Midbrain (tissue), 1 donor: Measurements from ENCODE around the gene TBC1D4.
"Not testable (repeated sequence)": the region's sequence is repeated elsewhere in the genome, so short reads cannot be mapped to it uniquely, and the experiment has no call there.

Experiments used
- DNase-seq: peaks from one replicate; lab custom pipeline; 2025; lab: John Stamatoyannopoulos, UW

TBC1D4 gene

DNA sequence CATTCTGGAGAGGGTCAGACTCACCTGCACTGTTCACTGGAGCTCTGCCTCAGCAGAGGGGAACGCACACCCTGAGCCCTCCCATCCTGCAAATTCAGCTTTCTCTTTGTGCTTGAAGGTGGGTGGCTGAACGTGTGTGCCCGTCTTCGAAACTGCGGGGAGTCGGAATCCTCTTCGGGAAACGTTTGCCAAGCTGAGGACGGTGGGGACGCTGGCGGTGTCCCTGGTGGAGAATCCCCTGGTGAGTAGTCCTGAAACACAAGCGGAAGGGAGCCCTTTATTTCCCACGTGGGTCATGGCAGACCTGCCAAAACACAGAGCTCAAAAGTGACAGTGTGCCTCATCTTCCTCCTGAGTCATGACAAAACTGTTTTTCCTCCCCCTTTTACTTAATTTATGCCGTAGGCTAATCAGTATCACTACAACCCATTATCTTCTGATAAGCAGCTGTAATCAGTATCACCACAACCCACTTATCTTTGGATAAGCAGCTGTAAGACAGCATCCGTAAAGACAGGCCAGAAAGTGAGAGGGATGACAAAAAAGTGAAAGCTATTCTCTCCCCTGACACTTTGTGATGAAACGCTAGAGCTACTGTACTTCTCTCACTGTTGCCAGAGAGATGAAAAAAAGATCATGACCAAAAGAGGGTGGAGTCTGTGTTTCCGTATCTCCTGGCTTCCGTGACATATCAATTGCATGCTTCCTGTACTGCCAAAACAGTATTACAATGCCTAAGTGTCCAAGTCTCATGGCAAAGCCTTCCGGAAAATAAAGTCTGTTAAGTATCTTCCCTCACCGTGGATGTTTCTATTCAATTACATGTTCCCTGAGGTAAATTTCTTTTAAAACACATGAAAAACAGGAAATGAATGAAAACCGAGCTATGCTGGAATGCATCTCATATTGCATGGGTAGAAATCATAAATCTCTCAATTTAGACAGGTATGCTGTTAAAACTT, 155.5 kb downstream of the TBC1D4 start:
- DNase-seq: no peak

GRCh38 chr13:75325711-75326110, 156.3 kb downstream of the TBC1D4 start:
- no peak for DNase-seq

DNA sequence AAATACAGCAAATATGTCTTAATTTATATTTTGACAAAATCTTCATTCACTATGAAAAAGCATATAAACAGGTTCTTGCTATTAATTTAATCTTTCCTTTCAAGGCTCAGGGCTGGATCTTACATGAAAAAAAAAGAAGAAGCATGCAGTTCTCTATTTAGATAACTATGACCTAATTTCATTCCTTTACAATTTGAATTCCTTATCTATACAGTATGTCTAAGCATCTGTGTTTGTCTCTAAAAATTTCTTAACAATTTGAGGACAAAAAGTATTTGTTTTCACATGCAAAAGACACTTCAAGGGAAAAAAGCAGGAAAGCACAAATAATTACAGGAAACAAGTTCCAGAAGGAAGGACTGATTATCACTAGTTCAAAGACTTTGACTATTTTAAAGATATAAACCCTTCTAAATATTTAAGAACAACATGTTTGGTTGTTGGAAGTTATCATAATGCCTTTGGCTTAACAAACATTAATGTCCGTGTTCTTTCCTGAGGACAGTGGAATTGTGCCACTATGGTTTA, 157.5 kb downstream of the TBC1D4 start:
- DNase-seq: no peak

- no peak for DNase-seq
These were observed 160.9 kb downstream of the TBC1D4 start for GRCh38 chr13:75321084-75321483.

GRCh38 chr13:75319254-75319653, 162.7 kb downstream of the TBC1D4 start:
- peak; percentile 28 for DNase-seq

DNA sequence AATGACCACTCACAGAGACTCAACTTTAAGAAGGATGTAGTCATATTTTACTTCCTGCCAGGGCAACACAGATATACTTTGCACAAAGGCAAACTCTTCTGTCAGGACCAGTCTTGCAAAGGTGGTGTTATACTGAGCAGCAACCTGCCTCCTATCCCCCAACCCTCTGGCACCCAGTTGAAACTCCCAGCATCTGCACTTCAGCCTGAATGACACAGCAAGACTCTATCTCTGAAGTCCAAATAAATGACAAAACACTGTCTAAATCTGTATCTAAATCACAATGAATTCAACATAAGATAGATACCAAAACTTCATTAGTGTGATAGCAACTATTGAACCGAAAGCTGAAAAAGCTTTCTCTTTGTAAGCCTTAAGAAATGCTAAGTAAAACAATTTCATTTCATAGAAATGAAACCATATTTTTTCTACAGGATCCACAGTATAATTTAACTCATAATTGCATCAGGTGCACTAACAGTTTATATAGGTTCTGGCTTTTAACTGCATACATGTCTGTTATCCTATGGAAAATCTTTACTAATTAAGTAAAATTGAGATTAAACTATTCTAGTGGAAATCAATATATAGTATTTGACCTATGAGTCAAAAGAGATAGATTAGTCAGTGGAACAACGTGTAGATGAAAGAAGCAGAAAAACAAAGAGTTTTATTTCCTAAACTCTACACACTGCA, 163.7 kb downstream of the TBC1D4 start:
- no peak for DNase-seq

DNA sequence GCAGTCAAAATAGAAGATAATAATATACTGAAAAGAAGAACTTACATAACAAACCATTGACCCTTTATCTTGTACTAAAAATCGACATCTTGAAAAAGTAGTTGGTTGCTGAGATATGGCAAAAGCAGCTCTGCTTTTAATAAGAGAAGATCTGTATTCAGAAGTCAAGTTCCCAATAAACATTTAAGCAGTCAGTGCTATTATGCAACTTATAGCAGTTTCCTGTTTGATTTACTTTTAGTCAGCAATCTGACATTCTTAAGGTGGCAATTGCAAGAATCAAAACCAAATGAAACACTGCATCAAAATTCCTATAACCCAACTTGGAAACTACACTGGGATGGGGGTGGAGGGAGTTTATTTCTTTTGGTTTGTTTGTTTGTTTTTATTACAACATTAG, 165.5 kb downstream of the TBC1D4 start:
- no peak for DNase-seq

GRCh38 chr13:75312884-75313520, 169.0 kb downstream of the TBC1D4 start:
- no peak for DNase-seq

GRCh38 chr13:75309981-75310580, 171.9 kb downstream of the TBC1D4 start:
- no peak for DNase-seq

DNA sequence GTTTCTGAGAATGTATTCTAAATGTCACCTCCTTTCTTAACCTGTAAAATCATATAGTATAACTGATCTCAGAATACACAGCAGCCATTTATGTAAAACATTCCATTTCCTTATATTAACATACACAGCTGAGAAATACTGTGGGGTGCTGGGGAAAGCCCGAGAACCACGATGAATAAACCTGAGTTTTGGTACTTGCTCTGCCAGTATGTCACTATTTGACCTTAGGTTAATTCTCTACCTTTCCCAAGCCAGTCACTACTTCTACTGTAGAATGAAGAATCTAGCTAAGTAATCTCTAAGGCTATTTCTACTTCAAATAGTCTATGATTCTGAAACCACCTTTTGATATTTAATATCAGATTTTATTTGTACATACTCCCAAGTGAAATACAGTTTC, 173.7 kb downstream of the TBC1D4 start:
- no peak for DNase-seq

DNA sequence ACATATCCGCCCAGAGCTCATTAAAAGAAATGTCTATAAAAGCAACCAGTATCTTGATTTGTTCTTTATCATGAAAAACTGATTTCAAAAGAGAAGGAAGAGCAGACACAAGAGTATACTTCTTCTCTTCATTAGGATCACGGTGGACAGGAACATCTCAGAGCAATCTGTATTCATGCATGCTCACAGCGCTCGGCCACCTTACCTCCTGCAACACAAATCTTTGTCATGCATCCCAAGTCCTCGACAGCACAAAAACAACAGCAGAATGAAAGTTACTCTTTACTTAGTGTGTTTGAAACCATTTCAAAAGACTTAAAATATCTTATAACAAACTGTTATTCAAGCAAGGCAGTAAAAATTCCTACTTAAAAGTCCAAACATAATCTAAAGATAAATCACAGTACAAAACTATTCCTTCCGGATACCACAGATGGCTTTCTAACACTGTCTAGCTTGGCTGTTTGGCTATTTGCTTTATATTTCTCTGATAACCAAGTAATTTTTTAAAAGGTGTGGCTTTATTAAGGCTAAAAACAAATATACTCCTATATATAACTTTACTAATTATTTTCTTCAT, 174.5 kb downstream of the TBC1D4 start:
- DNase-seq: no peak

DNA sequence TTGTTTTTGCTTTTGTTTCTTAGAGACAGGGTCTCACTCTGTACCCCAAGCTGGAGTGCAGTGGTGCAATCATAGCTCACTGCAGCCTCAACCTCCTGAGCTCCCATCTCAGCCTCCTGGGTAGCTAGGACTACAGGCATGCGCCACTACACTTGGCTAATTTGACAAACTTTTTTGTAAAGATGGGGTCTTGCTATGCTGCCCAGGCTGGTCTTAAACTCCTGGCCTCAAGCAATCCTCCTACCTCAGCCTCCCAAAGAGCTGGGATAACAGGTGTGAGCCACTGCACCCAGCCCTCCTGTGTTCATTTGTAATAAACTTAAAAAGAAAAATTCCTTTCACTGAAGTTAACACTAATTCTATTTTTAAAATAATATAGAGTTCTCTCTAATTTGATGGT, 175.0 kb downstream of the TBC1D4 start:
- not testable (repeated sequence) for DNase-seq

- no peak for DNase-seq
These were observed 176.9 kb downstream of the TBC1D4 start for GRCh38 chr13:75305059-75305458.

DNA sequence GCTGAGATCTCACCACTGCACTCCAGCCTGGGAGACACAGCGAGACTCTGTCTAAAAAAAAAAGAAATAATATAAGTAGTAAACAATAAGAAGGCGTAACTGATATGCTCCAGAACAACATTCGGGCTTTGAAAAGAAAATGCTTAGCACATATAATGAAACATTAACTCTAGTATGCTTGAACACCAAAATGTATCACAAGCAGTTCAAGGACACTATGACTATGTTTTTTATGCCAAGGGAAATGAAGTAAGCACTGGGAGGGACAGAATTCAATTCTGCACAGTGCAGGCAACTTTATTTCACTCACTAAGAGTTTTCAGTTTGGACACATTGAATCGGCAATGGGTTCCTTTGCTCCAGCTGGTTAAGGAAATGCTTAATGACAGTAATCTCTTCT, 178.7 kb downstream of the TBC1D4 start:
- DNase-seq: no peak

DNA sequence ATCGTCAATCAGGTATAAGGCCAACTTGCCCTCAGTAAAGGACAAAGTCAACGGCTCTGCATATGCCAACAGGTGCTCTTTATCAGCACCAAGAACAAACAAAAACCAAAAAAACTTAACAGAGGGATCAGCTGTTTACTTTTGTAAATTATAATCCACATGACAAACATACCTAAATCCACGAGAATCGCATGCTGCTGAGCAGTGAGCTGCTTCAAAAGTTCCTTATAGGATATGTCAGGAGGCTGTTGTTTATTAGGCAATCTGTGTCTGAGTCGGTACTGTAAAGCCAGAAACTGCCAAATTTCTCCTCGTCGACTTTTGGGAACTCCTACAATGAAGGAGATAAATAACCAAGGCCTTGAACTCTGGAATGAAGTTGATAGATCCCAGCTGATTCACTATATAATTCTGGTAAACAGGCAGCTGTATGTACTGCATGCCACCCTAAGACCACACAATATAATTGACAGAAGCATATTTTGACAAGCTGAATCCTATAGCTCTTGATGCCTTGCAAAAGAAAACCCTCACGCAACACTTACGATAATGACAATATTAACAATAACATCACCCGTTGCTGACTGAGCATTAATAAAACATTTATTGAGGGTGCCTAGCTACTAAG, 179.8 kb downstream of the TBC1D4 start:
- no peak for DNase-seq

- DNase-seq: no peak
These were observed 181.8 kb downstream of the TBC1D4 start for GRCh38 chr13:75299913-75300862.

GRCh38 chr13:75299246-75299645, 182.7 kb downstream of the TBC1D4 start:
- no peak for DNase-seq

DNA sequence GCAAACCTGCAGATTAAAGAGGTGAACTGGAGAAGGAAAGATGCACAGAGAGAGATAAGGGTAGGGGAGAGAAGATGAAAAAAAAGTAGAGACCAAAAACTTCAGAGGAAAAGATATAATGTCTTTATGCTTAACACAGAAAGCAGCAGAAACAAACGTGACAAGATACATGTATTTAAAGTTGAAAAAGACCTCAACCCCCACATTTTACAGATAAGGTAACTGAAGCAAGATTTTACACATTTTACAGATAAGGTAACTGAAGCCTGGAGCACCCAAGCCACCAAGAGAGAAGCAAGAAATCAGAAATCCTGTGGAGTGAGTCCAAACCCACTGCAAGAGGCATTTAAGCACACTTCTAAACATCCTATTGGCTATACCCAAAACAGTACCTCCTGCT, 185.3 kb downstream of the TBC1D4 start:
- DNase-seq: no peak

DNA sequence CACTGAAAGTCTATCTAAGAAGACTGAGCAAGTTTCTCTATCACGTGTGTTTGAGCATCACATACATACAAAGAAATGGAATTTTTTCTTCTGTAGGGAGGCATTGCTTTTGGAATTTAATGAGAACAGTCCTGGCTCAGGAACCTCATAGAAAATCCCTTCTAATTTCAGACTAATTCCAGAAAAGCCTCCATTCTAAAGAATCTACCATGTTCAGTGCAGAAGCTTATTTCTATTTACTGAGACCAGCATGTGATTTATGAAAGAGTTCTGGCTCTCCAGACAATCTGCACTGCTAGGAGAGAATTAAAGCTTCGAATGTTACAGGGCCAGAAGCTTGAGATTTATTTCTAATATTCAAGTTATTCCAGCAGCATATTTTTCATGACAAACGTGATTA, 186.8 kb downstream of the TBC1D4 start:
- no peak for DNase-seq

- DNase-seq: no peak
These were observed 187.9 kb downstream of the TBC1D4 start for GRCh38 chr13:75294110-75294509.
